BE2C (cell line): ENCODE results near the gene ATP6V1B1. TPM values are rescaled to one million over a fixed set of nuclear protein-coding genes. Genes with fewer than 3 reads are reported as not detected.

Source experiments
- DNase-seq: peaks from one replicate; pipeline ENCODE4 v3.0.0-alpha.2; 2020
- H3K27me3 ChIP-seq: fragments of 250-450 bp; sonication (Bioruptor Pico); 2 replicates; pipeline ENCODE4 v1.5.1; 2020; ENCODE audit warnings: mild to moderate bottlenecking
- H3K36me3 ChIP-seq: fragments of 250-450 bp; sonication (Bioruptor Pico); 2 replicates; pipeline ENCODE4 v1.5.1; 2020; ENCODE audit warnings: mild to moderate bottlenecking
- H3K4me1 ChIP-seq: fragments of 250-450 bp; sonication (Bioruptor Pico); 2 replicates; pipeline ENCODE4 v1.5.1; 2020
- H3K4me3 ChIP-seq: 2 replicates; pipeline ENCODE4 v1.5.1; 2011; ENCODE audit warnings: low read depth, low read length
- H3K9me3 ChIP-seq: fragments of 250-450 bp; sonication (Bioruptor Pico); 2 replicates; pipeline ENCODE4 v1.5.1; 2020
- polyA plus RNA-seq: library from polyadenylated mRNA; unstranded; fragments of >200 nt; gene quantifications from one replicate; pipeline ENCODE4 v1.2.1, GENCODE V29; 2012; ENCODE audit warnings: low read depth, missing spikeins; ENCODE audit not compliant: insufficient read length, insufficient read depth
- TF ChIP-seq, protein P1 (sequence below): IDR thresholded peaks from 2 replicates; pipeline ENCODE4 v1.5.1; 2012; ENCODE audit warnings: mild to moderate bottlenecking, low read depth, low read length

The ATP6V1B1 gene
- not detected for polyA plus RNA-seq

DNA sequence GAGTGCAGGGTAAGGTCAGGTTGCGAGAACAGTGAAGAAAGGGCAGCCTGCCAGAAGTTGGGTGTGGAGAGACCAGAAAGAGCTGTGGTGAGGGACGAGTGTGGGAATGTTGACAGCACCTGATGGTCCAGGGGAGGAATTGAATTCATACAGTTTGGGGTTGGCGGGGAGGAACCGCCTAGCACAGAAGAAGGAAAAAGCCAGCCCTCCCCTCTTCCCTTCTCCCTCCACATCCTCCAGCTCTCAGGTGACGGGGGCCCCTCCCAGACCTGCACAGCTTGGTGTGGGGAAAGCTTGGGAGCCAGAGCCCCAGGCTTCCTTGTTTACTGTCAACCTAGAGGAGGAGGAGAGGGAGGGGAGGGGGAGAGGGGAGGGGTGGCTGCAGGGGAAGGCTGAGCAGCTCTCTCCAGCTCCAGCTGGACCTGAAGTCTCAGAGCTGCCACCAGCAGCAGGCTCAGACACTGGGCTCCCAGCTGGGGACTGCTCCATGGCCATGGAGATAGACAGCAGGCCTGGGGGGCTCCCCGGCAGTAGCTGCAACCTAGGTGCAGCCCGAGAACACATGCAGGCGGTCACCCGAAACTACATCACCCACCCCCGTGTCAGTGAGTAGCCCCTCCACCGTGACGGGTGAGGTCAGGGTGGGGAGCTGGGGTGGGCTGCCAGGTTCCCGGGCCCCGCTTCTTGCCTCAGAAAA lies at the start of gene ATP6V1B1:
ATP6V1B1 (plus strand) TSS at position 433 of the 697 bp plus-strand sequence; CDS start at position 488, 55 bp downstream.
- TF ChIP-seq, protein P1, sequence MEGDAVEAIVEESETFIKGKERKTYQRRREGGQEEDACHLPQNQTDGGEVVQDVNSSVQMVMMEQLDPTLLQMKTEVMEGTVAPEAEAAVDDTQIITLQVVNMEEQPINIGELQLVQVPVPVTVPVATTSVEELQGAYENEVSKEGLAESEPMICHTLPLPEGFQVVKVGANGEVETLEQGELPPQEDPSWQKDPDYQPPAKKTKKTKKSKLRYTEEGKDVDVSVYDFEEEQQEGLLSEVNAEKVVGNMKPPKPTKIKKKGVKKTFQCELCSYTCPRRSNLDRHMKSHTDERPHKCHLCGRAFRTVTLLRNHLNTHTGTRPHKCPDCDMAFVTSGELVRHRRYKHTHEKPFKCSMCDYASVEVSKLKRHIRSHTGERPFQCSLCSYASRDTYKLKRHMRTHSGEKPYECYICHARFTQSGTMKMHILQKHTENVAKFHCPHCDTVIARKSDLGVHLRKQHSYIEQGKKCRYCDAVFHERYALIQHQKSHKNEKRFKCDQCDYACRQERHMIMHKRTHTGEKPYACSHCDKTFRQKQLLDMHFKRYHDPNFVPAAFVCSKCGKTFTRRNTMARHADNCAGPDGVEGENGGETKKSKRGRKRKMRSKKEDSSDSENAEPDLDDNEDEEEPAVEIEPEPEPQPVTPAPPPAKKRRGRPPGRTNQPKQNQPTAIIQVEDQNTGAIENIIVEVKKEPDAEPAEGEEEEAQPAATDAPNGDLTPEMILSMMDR: no peak
- no peaks in the 10 kb centered on the region for H3K9me3 ChIP-seq
- DNase-seq: no peak
- no peaks in the 10 kb centered on the region for H3K4me1 ChIP-seq
- H3K36me3 ChIP-seq: no peaks in the 10 kb centered on the region
- no peak within 1 kb of the TSS for H3K4me3 ChIP-seq
- no peaks in the 10 kb centered on the region for H3K27me3 ChIP-seq

DNA sequence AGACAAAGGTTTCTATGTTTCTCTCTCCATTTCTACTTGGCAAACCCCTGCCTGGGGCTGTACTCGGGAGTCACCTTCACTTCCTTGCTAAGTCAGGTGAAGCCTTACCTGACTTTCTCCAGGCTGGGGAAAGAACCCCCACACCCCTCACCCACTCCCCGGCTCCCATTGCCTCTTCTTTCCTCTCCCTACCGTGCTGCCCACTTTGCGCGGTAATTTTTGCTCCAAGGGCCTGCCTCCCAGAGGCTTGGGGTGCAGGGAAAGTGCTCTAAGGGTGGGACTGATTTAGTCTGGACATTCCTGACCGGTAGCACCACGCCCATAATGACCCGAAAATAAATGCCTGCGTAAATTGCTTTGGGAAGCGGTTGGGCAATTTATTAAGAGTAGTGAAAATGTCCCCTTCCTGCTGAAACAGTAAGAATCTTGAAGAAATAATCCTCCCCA lies 49.1 kb upstream of the ATP6V1B1 start:
- H3K4me3 ChIP-seq: no peak overlapping the region
- H3K9me3 ChIP-seq: no peaks in the 10 kb centered on the region
- H3K4me1 ChIP-seq: no peaks in the 10 kb centered on the region
- TF ChIP-seq, protein P1: no peak
- no peak for DNase-seq
- no peaks in the 10 kb centered on the region for H3K27me3 ChIP-seq
- no peaks in the 10 kb centered on the region for H3K36me3 ChIP-seq

DNA sequence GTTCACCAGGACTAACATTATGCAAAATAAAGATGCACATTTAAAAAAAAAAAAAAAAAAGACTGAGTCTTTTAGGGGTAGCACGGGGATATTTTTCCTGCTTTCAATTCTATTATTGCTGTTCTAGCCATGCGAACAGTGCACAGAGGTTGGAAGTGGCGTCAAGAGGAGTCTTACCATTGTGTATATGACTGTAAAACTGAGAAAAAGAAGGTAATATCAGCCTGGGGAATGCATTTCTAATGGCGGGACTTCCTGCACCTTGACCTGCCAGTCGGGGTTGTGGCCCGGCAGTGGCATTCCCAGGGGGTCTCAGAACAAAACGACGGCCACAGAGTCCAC lies 48.5 kb upstream of the ATP6V1B1 start:
- H3K4me1 ChIP-seq: no peaks in the 10 kb centered on the region
- DNase-seq: no peak
- H3K36me3 ChIP-seq: no peaks in the 10 kb centered on the region
- H3K9me3 ChIP-seq: no peaks in the 10 kb centered on the region
- TF ChIP-seq, protein P1: no peak
- no peaks in the 10 kb centered on the region for H3K27me3 ChIP-seq
- peak overlapping the region; percentile 57 for H3K4me3 ChIP-seq

DNA sequence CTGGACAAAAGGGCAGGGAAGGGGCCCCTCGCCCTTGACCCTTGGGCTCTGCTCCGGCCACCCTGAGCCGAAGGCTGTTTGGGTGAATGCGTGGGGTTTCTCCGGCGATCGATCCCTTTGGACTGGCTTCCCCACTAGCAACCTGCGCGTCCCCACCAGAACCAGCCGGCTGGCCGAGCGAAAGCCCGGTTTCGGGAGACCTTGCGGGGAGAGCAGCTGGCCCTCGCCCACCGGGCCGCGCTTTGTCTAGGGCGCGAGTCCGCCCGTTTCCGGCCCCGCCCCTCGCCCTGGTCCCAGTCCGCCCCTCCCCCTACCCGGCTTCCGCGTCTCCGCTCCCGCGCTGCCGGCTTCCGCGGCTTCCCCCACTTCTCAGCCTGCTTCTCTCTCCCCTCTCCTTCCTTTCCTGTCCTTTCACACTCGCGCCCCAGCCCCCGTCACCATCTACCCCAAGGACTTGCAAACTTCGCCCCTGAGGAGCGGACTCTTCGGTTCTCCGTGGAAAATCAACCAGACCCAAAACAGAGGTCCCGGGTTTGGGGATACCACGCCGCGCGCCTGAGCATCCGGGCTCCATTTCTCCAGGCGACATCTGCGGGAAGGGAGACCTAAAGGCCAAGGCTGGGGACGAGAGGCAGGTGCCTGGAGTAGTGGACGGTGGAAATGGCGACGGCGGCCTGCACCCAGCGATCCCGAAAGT lies 48.0 kb upstream of the ATP6V1B1 start:
- Histone ChIP-seq H3K4me1 (no peaks in the 10 kb centered on the region), H3K9me3 (no peaks in the 10 kb centered on the region), H3K36me3 (no peaks in the 10 kb centered on the region), H3K4me3 (peak overlapping the region; percentile 57), H3K27me3 (no peaks in the 10 kb centered on the region)
- DNase-seq: peak; percentile 68
- TF ChIP-seq, protein P1: no peak

DNA sequence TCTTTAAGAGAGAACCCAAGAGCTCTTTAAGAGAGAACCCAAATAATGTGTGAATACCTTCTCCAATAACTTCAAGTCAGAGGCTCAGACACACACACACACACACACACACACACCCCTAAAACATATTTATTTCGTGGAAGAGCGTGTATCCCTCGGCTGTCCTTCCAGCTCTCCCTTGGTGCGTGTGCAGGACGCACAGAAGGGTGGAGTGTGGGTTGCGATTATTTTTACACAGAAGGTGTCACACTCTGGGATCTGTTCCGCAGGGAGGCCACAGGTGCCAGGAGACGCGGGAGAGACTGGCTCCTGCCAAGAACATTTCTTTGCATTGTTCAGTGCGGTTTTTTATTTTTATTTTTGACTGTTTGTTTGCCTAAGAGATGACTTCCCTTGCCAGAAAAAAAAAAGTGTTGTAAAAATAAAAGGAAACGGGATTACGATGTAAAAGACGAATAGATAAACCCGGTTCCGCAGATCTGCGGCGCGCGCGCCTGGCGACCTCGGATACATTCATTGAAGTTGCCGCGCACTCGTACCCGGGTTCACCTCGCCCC lies 47.3 kb upstream of the ATP6V1B1 start:
- H3K27me3 ChIP-seq: no peaks in the 10 kb centered on the region
- no peaks in the 10 kb centered on the region for H3K9me3 ChIP-seq
- no peak overlapping the region for H3K4me3 ChIP-seq
- DNase-seq: no peak
- TF ChIP-seq, protein P1: no peak
- H3K4me1 ChIP-seq: no peaks in the 10 kb centered on the region
- no peaks in the 10 kb centered on the region for H3K36me3 ChIP-seq
